GM21737 (cell line): ENCODE data around the gene TAS2R14.

ENCODE experiments used
- ATAC-seq: cut with Tn5 transposase; IDR thresholded peaks from one replicate; pipeline ENCODE4 v1.9.1; 2021; ENCODE audit warnings: mild to moderate bottlenecking, moderate library complexity; ENCODE audit not compliant: unreplicated experiment

The TAS2R14 gene, protein sequence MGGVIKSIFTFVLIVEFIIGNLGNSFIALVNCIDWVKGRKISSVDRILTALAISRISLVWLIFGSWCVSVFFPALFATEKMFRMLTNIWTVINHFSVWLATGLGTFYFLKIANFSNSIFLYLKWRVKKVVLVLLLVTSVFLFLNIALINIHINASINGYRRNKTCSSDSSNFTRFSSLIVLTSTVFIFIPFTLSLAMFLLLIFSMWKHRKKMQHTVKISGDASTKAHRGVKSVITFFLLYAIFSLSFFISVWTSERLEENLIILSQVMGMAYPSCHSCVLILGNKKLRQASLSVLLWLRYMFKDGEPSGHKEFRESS

GRCh38 chr12:10939163-10939562, at the start of gene TAS2R14:
TSS of gene TAS2R14 (minus strand) at chr12:10939263. CDS start at chr12:10939207, 56 bp downstream.
- ATAC-seq = no peak

DNA sequence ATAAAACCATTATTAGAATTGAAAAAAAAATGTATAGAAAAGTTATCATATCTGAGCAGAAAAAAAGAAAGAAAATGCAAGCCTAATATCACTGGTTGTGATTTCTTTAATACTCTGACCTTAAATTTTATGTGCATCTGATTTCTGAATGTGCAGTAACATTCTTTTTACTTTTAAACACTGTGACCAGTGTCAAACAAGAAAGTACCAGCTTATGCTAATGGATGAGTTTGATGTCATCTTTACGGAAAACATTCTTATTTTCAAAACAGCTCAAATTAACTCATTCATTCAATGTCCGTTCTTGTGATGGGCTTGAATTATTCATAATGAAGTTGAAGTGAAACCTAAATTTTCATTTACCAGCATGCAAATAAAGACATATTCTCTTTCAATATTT, 47.7 kb upstream of the TAS2R14 start, which contains the start of gene TAS2R50:
Gene TAS2R50 (minus strand): TSS at position 101 of the 400 bp plus-strand sequence. CDS start 52 bp downstream, at position 49.
- ATAC-seq = no peak

DNA sequence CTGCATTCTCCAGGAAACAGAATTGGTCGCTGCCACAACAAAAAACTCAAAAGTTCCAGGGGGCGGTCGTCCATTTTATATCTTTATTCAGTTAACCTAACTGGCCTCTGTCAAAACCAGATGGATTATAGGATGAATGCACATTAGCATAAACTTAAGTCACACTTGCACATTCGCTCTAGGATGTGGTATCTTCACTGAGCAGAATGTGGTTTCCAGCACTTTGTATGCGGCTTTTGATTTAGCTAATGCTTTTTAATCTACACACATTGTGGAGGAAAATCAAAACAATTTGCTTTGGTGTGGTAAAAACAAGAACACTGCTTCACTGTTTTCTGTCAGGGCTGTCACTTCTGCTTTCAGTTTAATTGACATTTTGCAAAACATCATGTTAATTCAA, 43.2 kb upstream of the TAS2R14 start:
- no peak for ATAC-seq

GRCh38 chr12:10974965-10975364, 35.9 kb upstream of the TAS2R14 start:
- ATAC-seq = no peak

DNA sequence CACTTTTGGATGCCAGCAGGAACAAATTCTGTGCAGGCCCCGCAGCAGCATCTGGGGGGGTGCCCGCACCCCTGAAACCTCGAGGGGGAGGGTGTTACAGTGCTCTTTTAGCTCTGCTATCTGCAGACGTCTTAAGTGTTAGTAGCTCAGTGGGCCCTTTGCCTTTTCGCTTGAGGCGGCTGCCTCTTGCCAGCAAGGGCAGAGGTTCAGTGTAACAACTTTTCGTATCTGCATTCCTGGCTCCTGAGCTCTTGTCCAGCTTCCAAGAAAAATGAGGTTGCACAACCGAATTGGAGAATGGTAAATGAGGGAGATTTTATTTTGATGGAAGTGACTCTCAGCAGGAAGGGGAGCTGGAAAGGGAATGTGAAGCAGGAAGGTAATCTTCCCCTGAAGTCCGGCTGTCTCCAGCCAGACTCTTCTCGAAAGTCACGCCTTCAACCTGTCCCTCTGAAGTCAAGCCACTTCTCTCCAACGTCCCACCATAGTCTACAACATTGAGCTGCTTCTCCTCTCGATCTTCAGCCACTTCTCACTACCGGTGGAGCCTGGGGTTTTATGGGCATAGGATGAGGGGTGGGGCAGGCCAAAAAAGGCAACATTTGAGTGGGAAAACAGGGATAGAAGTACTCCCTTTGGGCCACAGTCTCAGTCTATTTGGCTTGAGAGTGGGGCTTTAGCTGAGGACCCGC, 29.8 kb upstream of the TAS2R14 start:
- ATAC-seq = no peak

DNA sequence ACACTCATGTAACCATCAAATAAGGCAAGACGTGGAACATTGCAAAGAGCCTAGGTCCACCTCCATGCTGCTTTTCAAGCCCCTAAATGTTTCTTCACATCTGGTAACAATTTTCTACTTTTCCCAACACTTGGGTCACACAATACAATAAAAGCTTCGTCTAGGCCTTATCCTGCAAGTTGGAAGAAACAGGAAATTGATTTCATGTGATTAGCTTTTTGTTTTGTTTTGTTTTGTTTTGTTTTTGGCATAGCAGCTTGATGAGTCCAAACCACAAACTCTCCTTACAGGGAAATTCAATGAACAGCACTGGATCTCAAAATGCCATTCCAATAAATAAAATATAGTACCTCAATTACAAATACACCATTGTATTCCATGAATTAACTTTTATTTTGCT, 28.3 kb upstream of the TAS2R14 start:
- no peak for ATAC-seq

GRCh38 chr12:10966314-10966713, 27.3 kb upstream of the TAS2R14 start:
- no peak for ATAC-seq

GRCh38 chr12:10965476-10965875, 26.4 kb upstream of the TAS2R14 start:
- ATAC-seq = no peak

GRCh38 chr12:10960211-10960610, 21.1 kb upstream of the TAS2R14 start:
- no peak for ATAC-seq

- no peak for ATAC-seq
Measured at GRCh38 chr12:10959804-10960203, 20.7 kb upstream of the TAS2R14 start.

- ATAC-seq = no peak
Measured at GRCh38 chr12:10957741-10958140, 18.7 kb upstream of the TAS2R14 start.

DNA sequence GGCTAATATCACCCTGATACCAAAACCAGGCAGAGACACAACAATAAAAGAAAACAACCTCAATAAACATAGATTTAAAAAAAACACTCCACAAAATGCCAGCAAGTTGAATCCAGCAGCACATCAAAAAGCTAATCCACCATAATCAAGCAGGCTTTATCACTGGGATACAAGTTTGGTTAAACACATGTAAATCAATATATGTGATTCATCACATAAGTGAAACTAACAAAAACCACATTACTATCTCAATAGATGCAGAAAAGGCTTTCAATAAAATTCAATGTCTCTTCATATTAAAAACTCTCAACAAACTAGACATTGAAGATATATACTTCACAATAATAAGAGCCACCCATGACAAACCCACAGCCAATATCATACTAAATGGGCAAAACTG, 17.0 kb upstream of the TAS2R14 start:
- ATAC-seq = no peak

DNA sequence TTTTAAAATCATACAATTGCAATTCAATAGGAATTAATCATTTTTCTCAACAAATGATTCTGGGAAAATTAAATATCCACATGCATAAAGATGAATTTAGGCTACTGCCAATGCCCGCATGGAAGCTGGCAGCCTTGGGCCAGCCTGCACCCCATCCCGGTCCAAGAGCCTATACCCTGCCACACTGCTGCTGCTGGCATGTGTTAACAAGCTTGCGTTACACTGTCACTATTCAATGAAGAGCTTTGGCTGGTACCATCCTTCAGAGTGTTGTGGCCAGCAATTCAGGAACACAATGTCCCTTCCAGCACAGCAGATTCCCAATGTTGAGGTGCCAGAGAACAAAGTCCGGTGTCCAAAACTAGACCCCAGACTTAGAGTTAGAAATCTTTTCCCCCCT, 13.6 kb upstream of the TAS2R14 start:
- ATAC-seq = no peak

GRCh38 chr12:10943167-10943566, 4.1 kb upstream of the TAS2R14 start:
- no peak for ATAC-seq

DNA sequence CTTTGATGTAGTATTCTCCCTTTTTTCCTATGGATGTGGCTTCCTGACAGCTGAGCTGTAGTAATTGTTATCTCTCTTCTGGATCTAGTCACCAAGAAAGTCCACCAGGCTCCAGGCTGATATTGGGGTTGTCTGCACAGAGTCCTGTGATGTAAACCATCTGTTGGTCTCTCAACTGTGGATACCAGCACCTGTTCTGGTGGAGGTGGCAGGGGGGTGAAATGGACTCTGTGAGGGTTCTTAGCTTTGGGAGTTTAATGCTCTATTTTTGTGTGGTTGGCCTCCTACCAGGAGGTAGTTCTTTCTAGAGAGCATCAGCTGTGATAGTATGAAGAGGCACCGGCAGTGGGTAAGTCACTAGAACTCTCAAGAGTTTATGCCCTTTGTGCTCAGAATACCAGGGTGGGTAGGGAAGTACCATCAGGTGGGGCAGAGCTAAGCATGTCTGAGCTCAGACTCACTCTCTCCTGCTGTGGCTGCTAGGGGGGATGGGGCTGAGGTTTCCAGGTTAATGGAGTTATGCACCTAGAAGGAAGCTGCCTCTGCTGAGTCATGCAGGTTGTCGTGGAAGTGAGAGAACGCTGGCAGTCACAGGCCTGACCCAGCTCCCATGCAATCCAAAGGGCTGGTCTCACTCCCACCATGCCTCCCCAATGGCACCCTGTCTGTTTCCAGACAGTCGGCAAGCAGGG, 3.0 kb upstream of the TAS2R14 start:
- no peak for ATAC-seq

GRCh38 chr12:10941369-10941768, 2.3 kb upstream of the TAS2R14 start:
- no peak for ATAC-seq

GRCh38 chr12:10940389-10940788, 1.3 kb upstream of the TAS2R14 start:
- ATAC-seq = no peak

DNA sequence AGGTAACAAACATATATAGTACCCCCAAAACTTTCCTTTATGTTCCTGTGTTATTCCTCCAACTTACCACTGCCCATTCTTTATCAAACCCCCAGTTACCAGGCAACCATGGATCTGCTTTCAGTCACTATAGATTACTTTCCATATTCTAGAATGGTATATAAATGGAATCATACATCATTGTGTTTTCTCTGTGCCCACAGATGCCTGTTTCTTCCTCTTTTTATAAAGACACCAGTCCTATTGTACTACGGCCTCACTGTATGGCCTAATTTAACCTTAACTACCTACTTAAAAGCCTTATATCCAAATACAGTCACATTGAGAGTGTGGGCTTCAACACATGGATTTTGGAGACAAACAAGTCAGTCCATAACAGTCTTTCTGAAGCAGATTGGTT, 2.6 kb downstream of the TAS2R14 start:
- ATAC-seq = no peak

GRCh38 chr12:10928746-10929286, 10.2 kb downstream of the TAS2R14 start, which contains the start of gene PRH2:
TSS of gene PRH2 (plus strand) at chr12:10929236. CDS start at chr12:10929274, 38 bp downstream.
- no peak for ATAC-seq

DNA sequence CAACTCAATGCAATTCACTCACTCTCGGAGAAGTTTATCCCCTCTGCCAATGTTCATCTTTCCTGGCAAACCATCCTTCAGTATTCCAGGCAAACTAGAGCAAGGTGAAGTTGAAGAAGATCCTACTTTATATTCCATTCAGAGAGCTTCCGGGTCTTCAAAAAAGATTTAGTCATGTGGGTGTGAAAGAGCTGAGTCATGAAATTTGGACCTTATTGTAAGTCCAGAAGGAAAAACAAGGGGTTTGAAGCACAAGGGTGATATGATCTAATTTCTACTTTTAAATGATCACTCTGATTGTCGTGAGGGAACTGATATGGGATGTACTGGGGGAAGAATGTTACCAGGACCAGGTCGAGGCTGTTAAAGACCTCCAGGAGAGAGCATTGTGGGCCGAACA, 12.8 kb downstream of the TAS2R14 start:
- ATAC-seq = no peak

GRCh38 chr12:10919809-10920208, 19.3 kb downstream of the TAS2R14 start:
- ATAC-seq = no peak
